ENCODE data around the gene TBC1D22A.

TBC1D22A gene

GRCh38 chr22:47195156-47195483, 432.7 kb downstream of the TBC1D22A start:
- DNase-seq (no peak), ATAC-seq (no peak)
- no peak overlapping the region for H3K4me3 Mint-ChIP-seq
- H3K27ac Mint-ChIP-seq, result no peak overlapping the region
- H3K36me3 Mint-ChIP-seq (ENCODE audit: low read depth), result no peaks in the 10 kb centered on the region
- H3K27me3 Mint-ChIP-seq, result no peaks in the 10 kb centered on the region
- H3K9me3 Mint-ChIP-seq, result no peaks in the 10 kb centered on the region
- H3K4me1 Mint-ChIP-seq, result no peaks in the 10 kb centered on the region

- no peak for ATAC-seq
- H3K27ac Mint-ChIP-seq, result no peak overlapping the region
- DNase-seq, result no peak
These were observed 433.2 kb downstream of the TBC1D22A start for GRCh38 chr22:47195484-47196165.

GRCh38 chr22:47196166-47196849, 433.9 kb downstream of the TBC1D22A start:
- Mint-ChIP-seq H3K27me3 (no peaks in the 10 kb centered on the region), H3K4me3 (no peak overlapping the region), H3K4me1 (no peaks in the 10 kb centered on the region), H3K9me3 (no peaks in the 10 kb centered on the region), H3K27ac (no peak overlapping the region), H3K36me3 (ENCODE audit: low read depth) (no peaks in the 10 kb centered on the region)
- ATAC-seq (no peak), DNase-seq (no peak)

More at GRCh38 chr22:47195484-47196165, 433.2 kb downstream of the TBC1D22A start:
- Mint-ChIP-seq H3K27me3 (no peaks in the 10 kb centered on the region), H3K4me3 (no peak overlapping the region), H3K4me1 (no peaks in the 10 kb centered on the region), H3K36me3 (ENCODE audit: low read depth) (no peaks in the 10 kb centered on the region), H3K9me3 (no peaks in the 10 kb centered on the region)

GRCh38 chr22:47196881-47197772, 434.7 kb downstream of the TBC1D22A start:
- DNase-seq (no peak), ATAC-seq (no peak)
- no peaks in the 10 kb centered on the region for H3K36me3 Mint-ChIP-seq (ENCODE audit: low read depth)
- no peak overlapping the region for H3K4me3 Mint-ChIP-seq
- no peaks in the 10 kb centered on the region for H3K4me1 Mint-ChIP-seq
- no peaks in the 10 kb centered on the region for H3K9me3 Mint-ChIP-seq
- H3K27me3 Mint-ChIP-seq, result no peaks in the 10 kb centered on the region
- no peak overlapping the region for H3K27ac Mint-ChIP-seq

DNA sequence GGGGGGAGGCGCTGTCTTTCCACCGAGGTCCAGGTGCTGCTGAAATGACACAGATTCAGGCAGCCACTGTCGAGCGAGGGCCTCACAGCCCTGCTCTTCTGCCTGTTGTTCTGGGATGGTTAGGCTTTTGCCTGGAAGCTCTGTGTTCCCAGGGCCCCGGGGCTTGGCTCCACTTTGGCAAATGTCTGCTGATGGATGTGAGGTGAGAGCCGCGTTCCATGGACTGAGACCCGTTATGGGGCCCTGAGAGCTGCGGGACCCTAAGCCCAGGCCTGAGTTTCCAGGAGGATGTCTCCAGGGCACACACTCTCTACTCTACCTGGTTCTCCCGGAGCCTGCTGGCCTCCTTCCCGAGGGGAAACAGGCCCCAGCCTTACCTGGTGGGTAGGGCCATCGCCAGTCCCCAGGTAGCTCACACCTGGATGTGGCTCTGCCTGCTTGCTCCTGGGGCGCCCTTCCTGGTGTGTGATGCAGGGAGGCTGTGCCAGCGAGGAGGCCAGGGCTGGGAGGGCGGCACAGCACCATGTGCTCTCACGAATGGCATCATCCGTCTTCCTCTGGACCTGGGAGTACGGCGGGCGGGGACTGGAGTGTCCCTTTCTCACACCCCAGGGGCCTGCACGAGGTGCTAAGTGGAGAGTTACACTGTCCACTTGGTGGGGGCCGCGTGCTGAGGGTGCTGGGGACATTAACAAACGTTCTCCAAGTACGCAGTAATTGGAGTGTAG, 435.5 kb downstream of the TBC1D22A start:
- H3K4me1 Mint-ChIP-seq, result no peaks in the 10 kb centered on the region
- no peak overlapping the region for H3K4me3 Mint-ChIP-seq
- ATAC-seq, result no peak
- H3K27ac Mint-ChIP-seq, result no peak overlapping the region
- no peaks in the 10 kb centered on the region for H3K36me3 Mint-ChIP-seq (ENCODE audit: low read depth)
- no peaks in the 10 kb centered on the region for H3K27me3 Mint-ChIP-seq
- DNase-seq, result no peak
- H3K9me3 Mint-ChIP-seq, result no peaks in the 10 kb centered on the region

DNA sequence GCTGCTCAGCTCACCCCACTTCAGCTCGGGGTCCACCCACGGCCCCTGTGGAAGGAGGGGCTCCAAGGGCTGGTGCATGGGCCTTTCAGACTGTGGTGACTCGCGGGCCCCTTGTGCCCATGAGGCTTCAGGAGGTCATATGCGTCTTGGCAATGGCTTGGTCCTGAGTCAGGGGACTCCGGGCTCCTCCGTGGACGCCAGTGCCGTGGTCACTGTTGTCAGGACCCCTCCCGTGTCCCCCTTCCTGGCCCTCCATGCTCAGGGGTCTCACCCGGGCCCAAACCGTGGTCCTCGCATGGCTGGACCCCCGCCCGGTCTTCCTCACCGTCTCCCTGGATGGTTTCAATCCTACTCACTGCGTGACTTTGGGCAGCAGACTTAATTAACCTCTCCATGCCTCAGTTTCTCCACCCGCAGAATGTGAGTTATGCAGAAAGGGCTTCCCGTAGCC, 436.4 kb downstream of the TBC1D22A start:
- Mint-ChIP-seq H3K27ac (no peak overlapping the region), H3K4me3 (no peak overlapping the region), H3K4me1 (no peaks in the 10 kb centered on the region), H3K36me3 (ENCODE audit: low read depth) (no peaks in the 10 kb centered on the region), H3K27me3 (no peaks in the 10 kb centered on the region), H3K9me3 (no peaks in the 10 kb centered on the region)
- ATAC-seq (no peak), DNase-seq (no peak)

- Mint-ChIP-seq H3K27ac (no peak overlapping the region), H3K27me3 (no peaks in the 10 kb centered on the region), H3K9me3 (no peaks in the 10 kb centered on the region), H3K36me3 (ENCODE audit: low read depth) (no peaks in the 10 kb centered on the region), H3K4me1 (no peaks in the 10 kb centered on the region), H3K4me3 (no peak overlapping the region)
- ATAC-seq, result no peak
- DNase-seq, result no peak
These were observed 437.0 kb downstream of the TBC1D22A start for GRCh38 chr22:47199261-47199978.

- Mint-ChIP-seq H3K4me1 (no peaks in the 10 kb centered on the region), H3K27me3 (no peaks in the 10 kb centered on the region), H3K4me3 (no peak overlapping the region), H3K9me3 (no peaks in the 10 kb centered on the region), H3K36me3 (ENCODE audit: low read depth) (no peaks in the 10 kb centered on the region), H3K27ac (no peak overlapping the region)
- no peak for ATAC-seq
- DNase-seq, result no peak
These were observed 437.5 kb downstream of the TBC1D22A start for GRCh38 chr22:47199979-47200272.

GRCh38 chr22:47200273-47201051, 438.0 kb downstream of the TBC1D22A start:
- Mint-ChIP-seq H3K9me3 (no peaks in the 10 kb centered on the region), H3K36me3 (ENCODE audit: low read depth) (no peaks in the 10 kb centered on the region), H3K4me3 (no peak overlapping the region), H3K4me1 (no peaks in the 10 kb centered on the region), H3K27ac (no peak overlapping the region), H3K27me3 (no peaks in the 10 kb centered on the region)
- ATAC-seq (no peak), DNase-seq (no peak)

GRCh38 chr22:47201186-47201995, 438.9 kb downstream of the TBC1D22A start:
- ATAC-seq, result no peak
- Mint-ChIP-seq H3K4me3 (no peak overlapping the region), H3K27ac (no peak overlapping the region), H3K36me3 (ENCODE audit: low read depth) (no peaks in the 10 kb centered on the region), H3K4me1 (no peaks in the 10 kb centered on the region), H3K27me3 (no peaks in the 10 kb centered on the region), H3K9me3 (no peaks in the 10 kb centered on the region)
- no peak for DNase-seq

DNA sequence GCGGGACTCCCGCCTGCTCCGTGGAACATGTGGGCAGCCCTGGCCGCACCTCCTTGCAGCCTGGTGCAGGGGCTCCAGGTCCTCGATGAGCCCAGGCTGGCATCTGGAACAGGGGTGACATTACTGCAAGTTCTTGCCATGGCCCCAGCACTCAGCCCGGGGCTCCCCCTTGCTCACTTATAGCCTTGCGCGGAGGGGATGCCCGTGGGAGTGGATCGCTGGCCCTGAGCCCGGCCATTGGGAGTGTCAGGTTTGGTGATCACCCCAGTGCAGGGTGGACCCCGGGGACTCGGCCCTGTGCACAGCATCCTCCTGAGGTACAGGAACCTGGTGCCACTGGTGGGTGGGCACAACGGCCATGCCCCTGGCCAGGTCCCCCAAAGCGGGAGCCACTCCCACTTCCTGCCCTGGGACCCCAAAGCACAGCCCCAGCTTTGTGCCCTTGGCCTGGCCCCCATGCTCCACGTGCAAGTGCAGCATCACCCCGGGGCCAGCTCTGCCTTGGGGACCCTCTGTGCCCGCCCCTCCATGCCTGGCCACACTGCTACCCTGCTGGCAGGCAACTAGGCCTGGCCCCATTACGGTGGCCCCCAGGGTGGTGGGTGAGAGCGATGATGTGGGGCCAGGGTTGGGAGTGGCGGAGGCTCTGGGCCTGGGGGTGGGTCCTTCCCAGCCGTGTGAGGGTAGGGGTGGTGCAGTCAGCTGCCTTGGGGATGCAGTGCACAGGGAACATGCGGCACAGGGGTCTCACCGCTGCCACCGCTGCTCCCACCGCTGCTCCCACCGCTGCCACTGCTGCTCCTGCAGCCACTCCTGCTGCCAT, 439.8 kb downstream of the TBC1D22A start:
- H3K27ac Mint-ChIP-seq, result no peak overlapping the region
- no peak for ATAC-seq

GRCh38 chr22:47202819-47203553, 440.5 kb downstream of the TBC1D22A start:
- no peak for ATAC-seq
- H3K4me3 Mint-ChIP-seq, result no peak overlapping the region
- no peaks in the 10 kb centered on the region for H3K9me3 Mint-ChIP-seq

More for the DNA sequence above, 439.8 kb downstream of the TBC1D22A start:
- no peak overlapping the region for H3K4me3 Mint-ChIP-seq
- no peaks in the 10 kb centered on the region for H3K36me3 Mint-ChIP-seq (ENCODE audit: low read depth)
- H3K9me3 Mint-ChIP-seq, result no peaks in the 10 kb centered on the region
- no peaks in the 10 kb centered on the region for H3K4me1 Mint-ChIP-seq
- no peak for DNase-seq
- no peaks in the 10 kb centered on the region for H3K27me3 Mint-ChIP-seq

More at GRCh38 chr22:47202819-47203553, 440.5 kb downstream of the TBC1D22A start:
- Mint-ChIP-seq H3K27ac (no peak overlapping the region), H3K4me1 (no peaks in the 10 kb centered on the region), H3K27me3 (no peaks in the 10 kb centered on the region), H3K36me3 (ENCODE audit: low read depth) (no peaks in the 10 kb centered on the region)
- no peak for DNase-seq
